Muscle layer of duodenum (tissue), 2 donors: Measurements from ENCODE around the gene GSN.
A peak's percentile ranks its signal among the peaks of the same experiment; 100 is the strongest.
"Not testable (repeated sequence)": the region's sequence is repeated elsewhere in the genome, so short reads cannot be mapped to it uniquely, and the experiment has no call there.

Source experiments
- H3K27ac ChIP-seq: one replicate; pipeline ENCODE4 v1.7.0; 2013; ENCODE audit warnings: mild to moderate bottlenecking, low read length
- H3K27me3 ChIP-seq: one replicate; pipeline ENCODE4 v1.7.0; 2013; ENCODE audit warnings: low read depth, mild to moderate bottlenecking, control low read depth, low read length
- H3K36me3 ChIP-seq, 2 donors: one replicate each; pipeline ENCODE4 v1.7.0; 2013; ENCODE audit warnings: low read length in 2 of 2, control low read depth in 1 of 2, mild to moderate bottlenecking in 1 of 2; ENCODE audit not compliant: insufficient read depth in 2 of 2, control insufficient read depth in 1 of 2
- H3K4me1 ChIP-seq, 2 donors: one replicate each; pipeline ENCODE4 v1.7.0; 2013; ENCODE audit warnings: low read length in 2 of 2, mild to moderate bottlenecking in 2 of 2, control low read depth in 1 of 2, moderate library complexity in 1 of 2; ENCODE audit not compliant: insufficient read depth in 2 of 2, control insufficient read depth in 1 of 2
- H3K4me3 ChIP-seq, 2 donors: one replicate each; pipeline ENCODE4 v1.7.0; 2013; ENCODE audit warnings: low read length in 2 of 2, low read depth in 1 of 2, mild to moderate bottlenecking in 1 of 2
- H3K9me3 ChIP-seq, 2 donors: one replicate each; pipeline ENCODE4 v1.7.0; 2013; ENCODE audit warnings: low read length in 2 of 2, control low read depth in 1 of 2, mild to moderate bottlenecking in 1 of 2; ENCODE audit not compliant: control insufficient read depth in 1 of 2
- donor health status: healthy.

GSN gene

GRCh38 chr9:121284733-121285451, 16.9 kb downstream of the GSN start:
- no peaks in the 10 kb centered on the region for H3K27me3 ChIP-seq
- peak overlapping the region in 1 of 2 donors; percentile 51 for H3K4me3 ChIP-seq
- H3K9me3 ChIP-seq, result no peaks in the 10 kb centered on the region
- peaks cover 4 to 19% of the 10 kb centered on the region in 2 donors for H3K36me3 ChIP-seq
- H3K4me1 ChIP-seq, result peaks cover 85 to 88% of the 10 kb centered on the region in 2 donors
- peak overlapping the region; percentile 96 for H3K27ac ChIP-seq

- H3K4me1 ChIP-seq, result peaks cover 78 to 83% of the 10 kb centered on the region in 2 donors
- no peaks in the 10 kb centered on the region for H3K9me3 ChIP-seq
- H3K27ac ChIP-seq, result peak overlapping the region; percentile 96
- no peaks in the 10 kb centered on the region for H3K27me3 ChIP-seq
- H3K36me3 ChIP-seq, result peaks cover 4 to 19% of the 10 kb centered on the region in 2 donors
- H3K4me3 ChIP-seq, result peak overlapping the region; percentile 4 to 51
These were observed 18.1 kb downstream of the GSN start for GRCh38 chr9:121285835-121286687.

- no peaks in the 10 kb centered on the region for H3K27me3 ChIP-seq
- peak overlapping the region; percentile 4 to 51 for H3K4me3 ChIP-seq
- peaks cover 4 to 19% of the 10 kb centered on the region in 2 donors for H3K36me3 ChIP-seq
- peak overlapping the region; percentile 96 for H3K27ac ChIP-seq
- no peaks in the 10 kb centered on the region for H3K9me3 ChIP-seq
- H3K4me1 ChIP-seq, result peaks cover 73 to 77% of the 10 kb centered on the region in 2 donors
These were observed 18.7 kb downstream of the GSN start for GRCh38 chr9:121286688-121286972.

GRCh38 chr9:121286973-121287741, 19.2 kb downstream of the GSN start:
- no peaks in the 10 kb centered on the region for H3K27me3 ChIP-seq
- H3K36me3 ChIP-seq, result peaks cover 4 to 19% of the 10 kb centered on the region in 2 donors
- no peaks in the 10 kb centered on the region for H3K9me3 ChIP-seq
- peaks cover 67 to 72% of the 10 kb centered on the region in 2 donors for H3K4me1 ChIP-seq
- H3K4me3 ChIP-seq, result peak overlapping the region; percentile 4 to 51
- H3K27ac ChIP-seq, result peak overlapping the region; percentile 96

- Histone ChIP-seq H3K9me3 (no peaks in the 10 kb centered on the region), H3K4me1 (peaks cover 62 to 63% of the 10 kb centered on the region in 2 donors), H3K27ac (peak overlapping the region; percentile 96), H3K27me3 (no peaks in the 10 kb centered on the region), H3K4me3 (peak overlapping the region in 1 of 2 donors; percentile 30), H3K36me3 (peaks cover 4 to 19% of the 10 kb centered on the region in 2 donors)
These were observed 20.7 kb downstream of the GSN start for GRCh38 chr9:121288673-121289025.

GRCh38 chr9:121289026-121289771, 21.2 kb downstream of the GSN start:
- Histone ChIP-seq H3K4me3 (peak overlapping the region in 1 of 2 donors; percentile 30), H3K27me3 (no peaks in the 10 kb centered on the region), H3K9me3 (no peaks in the 10 kb centered on the region), H3K27ac (peak overlapping the region; percentile 96), H3K36me3 (peaks cover 2 to 19% of the 10 kb centered on the region in 2 donors), H3K4me1 (peaks cover 60 to 63% of the 10 kb centered on the region in 2 donors)

GRCh38 chr9:121289772-121290370, 21.9 kb downstream of the GSN start:
- H3K27me3 ChIP-seq, result no peaks in the 10 kb centered on the region
- H3K9me3 ChIP-seq, result no peaks in the 10 kb centered on the region
- peak overlapping the region in 1 of 2 donors; percentile 30 for H3K4me3 ChIP-seq
- H3K27ac ChIP-seq, result peak overlapping the region; percentile 96
- H3K36me3 ChIP-seq, result peaks cover 0 to 19% of the 10 kb centered on the region in 2 donors
- H3K4me1 ChIP-seq, result peaks cover 57 to 64% of the 10 kb centered on the region in 2 donors

GRCh38 chr9:121291536-121291935, 23.6 kb downstream of the GSN start:
- H3K27me3 ChIP-seq, H3K9me3 ChIP-seq, H3K36me3 ChIP-seq, H3K27ac ChIP-seq, H3K4me3 ChIP-seq: not testable (repeated sequence)
- H3K4me1 ChIP-seq, result peaks cover 56 to 67% of the 10 kb centered on the region in 2 donors

DNA sequence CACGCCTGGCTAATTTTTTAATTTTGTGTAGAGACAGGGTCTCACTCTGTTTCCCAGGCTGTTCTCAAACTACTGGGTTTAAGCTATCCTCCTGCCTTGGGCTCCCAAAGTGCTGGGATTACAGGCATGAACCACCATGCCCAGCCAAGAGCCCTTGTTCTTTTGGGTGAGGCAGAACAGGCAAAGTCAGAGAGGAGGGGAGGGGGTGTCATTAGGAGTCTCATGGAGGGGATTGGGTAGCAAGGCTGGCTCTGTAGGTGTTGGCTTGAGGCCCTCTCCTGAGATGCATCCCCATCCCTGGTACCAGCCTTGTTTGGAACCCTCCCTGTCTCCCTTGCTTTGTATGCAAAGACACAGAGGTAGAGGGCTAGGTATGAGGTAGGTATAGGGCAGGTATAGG, 24.1 kb downstream of the GSN start:
- Histone ChIP-seq H3K4me3 (no peak overlapping the region), H3K27ac (no peak overlapping the region), H3K36me3 (peaks cover 0 to 6% of the 10 kb centered on the region in 2 donors), H3K27me3 (no peaks in the 10 kb centered on the region), H3K9me3 (no peaks in the 10 kb centered on the region), H3K4me1 (peaks cover 52 to 72% of the 10 kb centered on the region in 2 donors)

- no peak overlapping the region for H3K27ac ChIP-seq
- no peaks in the 10 kb centered on the region for H3K9me3 ChIP-seq
- no peak overlapping the region for H3K4me3 ChIP-seq
- no peaks in the 10 kb centered on the region for H3K27me3 ChIP-seq
- H3K4me1 ChIP-seq, result peaks cover 50 to 72% of the 10 kb centered on the region in 2 donors
- H3K36me3 ChIP-seq, result peaks cover 0 to 5% of the 10 kb centered on the region in 2 donors
These were observed 24.9 kb downstream of the GSN start for GRCh38 chr9:121292801-121293241.
